Adrenal gland (tissue), 5 donors: Measurements from ENCODE around the gene C6orf47.

Source experiments
- POLR2A ChIP-seq, 2 donors: fragments of 450-650 bp; IDR thresholded peaks; one replicate each; pipeline ENCODE4 v1.6.1; 2017; ENCODE audit warnings: antibody characterized with exemption in 2 of 2, mild to moderate bottlenecking in 2 of 2, moderate library complexity in 1 of 2
- TF ChIP-seq, protein P1 (sequence below), 6 experiments: fragments of 450-650 bp in 4 of 6; fragments of 200-600 bp in 2 of 6; sonication (generic) in 1 of 6; IDR thresholded peaks; 1 replicate in 5 of 6; 2 replicates in 1 of 6; pipeline versions ENCODE4 v1.5.1 to v1.8.0; 2016 to 2021; ENCODE audit warnings: antibody characterized with exemption in 6 of 6, mild to moderate bottlenecking in 2 of 6, moderate library complexity in 1 of 6
- donor health status: DM: no; HTN: no; CAD: no.

DNA sequence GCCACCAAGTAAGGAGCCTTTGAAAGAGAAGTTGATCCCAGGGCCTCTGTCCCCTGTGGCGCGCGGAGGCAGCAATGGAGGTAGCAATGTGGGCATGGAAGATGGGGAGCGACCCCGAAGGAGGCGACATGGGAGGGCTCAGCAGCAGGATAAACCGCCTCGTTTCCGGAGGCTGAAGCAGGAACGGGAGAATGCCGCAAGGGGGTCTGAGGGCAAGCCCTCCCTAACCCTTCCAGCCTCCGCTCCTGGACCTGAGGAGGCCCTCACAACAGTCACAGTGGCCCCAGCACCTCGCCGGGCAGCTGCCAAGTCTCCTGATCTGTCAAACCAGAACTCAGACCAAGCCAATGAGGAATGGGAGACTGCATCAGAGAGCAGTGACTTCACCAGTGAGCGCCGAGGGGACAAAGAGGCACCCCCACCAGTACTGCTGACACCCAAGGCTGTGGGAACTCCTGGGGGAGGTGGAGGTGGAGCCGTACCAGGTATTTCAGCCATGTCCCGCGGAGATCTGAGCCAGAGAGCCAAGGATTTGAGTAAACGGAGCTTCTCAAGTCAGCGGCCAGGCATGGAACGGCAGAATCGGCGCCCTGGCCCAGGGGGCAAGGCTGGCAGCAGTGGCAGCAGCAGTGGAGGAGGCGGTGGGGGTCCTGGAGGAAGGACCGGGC, 28.2 kb downstream of the C6orf47 start:
- TF ChIP-seq, protein P1, sequence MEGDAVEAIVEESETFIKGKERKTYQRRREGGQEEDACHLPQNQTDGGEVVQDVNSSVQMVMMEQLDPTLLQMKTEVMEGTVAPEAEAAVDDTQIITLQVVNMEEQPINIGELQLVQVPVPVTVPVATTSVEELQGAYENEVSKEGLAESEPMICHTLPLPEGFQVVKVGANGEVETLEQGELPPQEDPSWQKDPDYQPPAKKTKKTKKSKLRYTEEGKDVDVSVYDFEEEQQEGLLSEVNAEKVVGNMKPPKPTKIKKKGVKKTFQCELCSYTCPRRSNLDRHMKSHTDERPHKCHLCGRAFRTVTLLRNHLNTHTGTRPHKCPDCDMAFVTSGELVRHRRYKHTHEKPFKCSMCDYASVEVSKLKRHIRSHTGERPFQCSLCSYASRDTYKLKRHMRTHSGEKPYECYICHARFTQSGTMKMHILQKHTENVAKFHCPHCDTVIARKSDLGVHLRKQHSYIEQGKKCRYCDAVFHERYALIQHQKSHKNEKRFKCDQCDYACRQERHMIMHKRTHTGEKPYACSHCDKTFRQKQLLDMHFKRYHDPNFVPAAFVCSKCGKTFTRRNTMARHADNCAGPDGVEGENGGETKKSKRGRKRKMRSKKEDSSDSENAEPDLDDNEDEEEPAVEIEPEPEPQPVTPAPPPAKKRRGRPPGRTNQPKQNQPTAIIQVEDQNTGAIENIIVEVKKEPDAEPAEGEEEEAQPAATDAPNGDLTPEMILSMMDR (IDR thresholded peaks at IDR 0.05), result no peak
- TF ChIP-seq POLR2A (IDR thresholded peaks at IDR 0.05), result no peak
